CD4-positive, alpha-beta T cell (primary cell): ENCODE data around the gene C2CD4C. TPM values are rescaled to one million over a fixed set of nuclear protein-coding genes. Genes with fewer than 3 reads are reported as not detected.

Experiments used
- ATAC-seq: fragments of 200-7000 bp; cut with Tn5 transposase; one replicate; pipeline ENCODE4 v1.10.0; 2022; ENCODE audit warnings: mild to moderate bottlenecking; ENCODE audit not compliant: poor library complexity
- CTCF ChIA-PET: fragments of 350-600 bp; sonication (Branson Sonifier 250); formaldehyde crosslinking; loops from one replicate; lab custom pipeline; 2021; ENCODE audit warnings: antibody characterized with exemption, inconsistent platforms; lab: Charles Lee
- POLR2A ChIA-PET: fragments of 350-600 bp; sonication (Branson Sonifier 250); formaldehyde crosslinking; loops from one replicate; lab custom pipeline; 2021; ENCODE audit warnings: antibody characterized with exemption, inconsistent platforms; lab: Charles Lee
- DNase-seq, 14 experiments: peaks; one replicate each; pipeline ENCODE4 v3.0.0-alpha.2; 2013 to 2020; ENCODE audit warnings: mixed read lengths in 2 of 14
- H3K27ac ChIP-seq, 2 donors: one replicate each; pipeline versions ENCODE4 v1.5.1 to v1.7.0; 2013; ENCODE audit warnings: low read length in 2 of 2, low read depth in 1 of 2, mild to moderate bottlenecking in 1 of 2
- H3K27me3 ChIP-seq, 2 experiments: 1 replicate in 1 of 2; 2 replicates in 1 of 2; pipeline versions ENCODE4 v1.6.1 to v1.7.0; 2013; ENCODE audit warnings: low read length in 2 of 2, control low read depth in 1 of 2, mild to moderate bottlenecking in 1 of 2, moderate library complexity in 1 of 2; ENCODE audit not compliant: insufficient read depth in 2 of 2, control insufficient read depth in 1 of 2
- H3K36me3 ChIP-seq: one replicate; pipeline ENCODE4 v1.6.1; 2013; ENCODE audit warnings: low read length, control low read depth; ENCODE audit not compliant: insufficient read depth
- H3K4me1 ChIP-seq: one replicate; pipeline ENCODE4 v1.6.1; 2013; ENCODE audit warnings: low read length, control low read depth; ENCODE audit not compliant: insufficient read depth
- H3K4me3 ChIP-seq: one replicate; pipeline ENCODE4 v1.5.1; 2013; ENCODE audit warnings: mild to moderate bottlenecking, low read length, moderate library complexity
- H3K9me3 ChIP-seq, 2 experiments: 1 replicate in 1 of 2; 2 replicates in 1 of 2; pipeline versions ENCODE4 v1.6.1 to v1.7.0; 2013; ENCODE audit warnings: low read length in 2 of 2, mild to moderate bottlenecking in 2 of 2, control low read depth in 1 of 2, moderate library complexity in 1 of 2; ENCODE audit not compliant: control insufficient read depth in 1 of 2, insufficient read depth in 1 of 2
- H3K27ac Mint-ChIP-seq: one replicate; pipeline ENCODE4 v1.8.0; 2020; ENCODE audit warnings: mixed read lengths
- H3K27me3 Mint-ChIP-seq: one replicate; pipeline ENCODE4 v1.8.0; 2021; ENCODE audit warnings: mixed read lengths
- H3K36me3 Mint-ChIP-seq: one replicate; pipeline ENCODE4 v1.8.0; 2021; ENCODE audit warnings: low read depth, mixed read lengths
- H3K4me1 Mint-ChIP-seq: one replicate; pipeline ENCODE4 v1.8.0; 2021; ENCODE audit warnings: low read depth, mixed read lengths
- H3K4me3 Mint-ChIP-seq: one replicate; pipeline ENCODE4 v1.8.0; 2020; ENCODE audit warnings: mild to moderate bottlenecking, mixed read lengths
- H3K9me3 Mint-ChIP-seq: one replicate; pipeline ENCODE4 v1.8.0; 2020; ENCODE audit warnings: mixed read lengths
- CTCF ChIP-seq: fragments of 200-600 bp; IDR thresholded peaks from one replicate; pipeline ENCODE4 v1.8.0; 2022; ENCODE audit warnings: antibody characterized with exemption, mild to moderate bottlenecking
- intact Hi-C, 2 experiments: fragments of 100-400 bp; cut with DNase I in 1 of 2; cut with micrococcal nuclease in 1 of 2; formaldehyde crosslinking; loops; one replicate each; pipeline versions ENCODE4 v1.15.1 to v1.9.0; 2023 to 2025; cut with DNase I, micrococcal nuclease
- total RNA-seq, 174 experiments: library from RNA in 2 of 174; stranded (reverse) in 2 of 174; gene quantifications; one replicate each; pipeline ENCODE4 v1.2.3 and lab custom pipeline; 2021 to 2026

The C2CD4C gene
- total RNA-seq, 2 experiments from 2014 or later = not detected

DNA sequence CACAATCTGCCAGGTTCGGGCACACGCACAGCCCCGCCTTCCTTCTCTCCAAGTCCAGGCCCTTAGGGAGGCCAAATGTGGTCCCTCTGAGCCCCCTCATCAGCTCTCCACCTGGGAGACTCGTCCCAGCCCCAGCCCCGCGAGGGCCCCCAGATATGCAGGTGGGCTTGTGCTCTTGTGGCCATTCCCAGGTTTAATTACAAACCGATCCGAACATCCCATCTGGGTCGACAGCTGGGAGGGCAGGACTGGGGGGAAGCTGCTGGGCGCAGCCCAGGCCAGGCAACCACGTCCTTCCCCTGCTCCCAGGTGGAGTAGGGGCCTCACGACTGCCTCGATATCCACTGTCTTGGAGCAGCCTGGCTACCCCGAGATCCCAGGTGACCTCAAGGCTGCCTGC, 7.5 kb upstream of the C2CD4C start:
- ATAC-seq = no peak
- TF ChIP-seq CTCF = no peak
- Histone ChIP-seq H3K27ac (no peak overlapping the region), H3K9me3 (peaks cover 0 to 9% of the 10 kb centered on the region in 2 experiments), H3K36me3 (no peaks in the 10 kb centered on the region), H3K4me1 (no peaks in the 10 kb centered on the region), H3K27me3 (peaks cover 9 to 16% of the 10 kb centered on the region in 2 experiments), H3K4me3 (no peak overlapping the region)
- Mint-ChIP-seq H3K4me3 (no peak overlapping the region), H3K4me1 (no peaks in the 10 kb centered on the region), H3K9me3 (no peaks in the 10 kb centered on the region), H3K27ac (no peak overlapping the region), H3K36me3 (no peaks in the 10 kb centered on the region), H3K27me3 (peaks cover 3% of the 10 kb centered on the region)
- intact Hi-C loops = no loop called here
- ChIA-PET CTCF (no interaction called here), POLR2A (no interaction called here)
- DNase-seq = no peak

DNA sequence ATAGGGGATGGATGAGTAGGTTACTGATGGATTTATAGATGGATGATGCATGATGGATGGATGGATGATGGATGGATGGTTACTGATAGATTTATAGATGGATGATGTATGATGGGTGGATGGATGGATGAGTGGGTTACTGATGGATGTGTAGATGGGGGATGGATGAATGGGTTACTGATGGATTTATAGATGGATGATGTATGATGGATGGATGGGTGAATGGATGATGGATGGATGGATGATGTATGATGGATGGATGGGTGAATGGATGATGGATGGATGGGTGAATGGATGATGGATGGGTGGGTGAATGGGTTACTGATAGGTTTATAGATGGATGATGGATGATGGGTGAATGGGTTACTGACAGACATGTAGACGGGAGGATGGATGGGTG, 6.3 kb upstream of the C2CD4C start:
- ChIA-PET POLR2A (no interaction called here), CTCF (no interaction called here)
- no peak for TF ChIP-seq CTCF
- H3K4me1 Mint-ChIP-seq = no peaks in the 10 kb centered on the region
- H3K9me3 ChIP-seq = peaks cover 0 to 10% of the 10 kb centered on the region in 2 experiments
- H3K36me3 ChIP-seq = no peaks in the 10 kb centered on the region
- peaks cover 12 to 21% of the 10 kb centered on the region in 2 experiments for H3K27me3 ChIP-seq
- no peaks in the 10 kb centered on the region for H3K9me3 Mint-ChIP-seq
- H3K4me3 Mint-ChIP-seq = no peak overlapping the region
- no peak overlapping the region for H3K27ac ChIP-seq
- no peaks in the 10 kb centered on the region for H3K4me1 ChIP-seq
- no peaks in the 10 kb centered on the region for H3K36me3 Mint-ChIP-seq
- H3K27ac Mint-ChIP-seq = no peak overlapping the region
- intact Hi-C loops = no loop called here
- H3K27me3 Mint-ChIP-seq = peaks cover 3% of the 10 kb centered on the region
- no peak for DNase-seq
- no peak for ATAC-seq
- no peak overlapping the region for H3K4me3 ChIP-seq

DNA sequence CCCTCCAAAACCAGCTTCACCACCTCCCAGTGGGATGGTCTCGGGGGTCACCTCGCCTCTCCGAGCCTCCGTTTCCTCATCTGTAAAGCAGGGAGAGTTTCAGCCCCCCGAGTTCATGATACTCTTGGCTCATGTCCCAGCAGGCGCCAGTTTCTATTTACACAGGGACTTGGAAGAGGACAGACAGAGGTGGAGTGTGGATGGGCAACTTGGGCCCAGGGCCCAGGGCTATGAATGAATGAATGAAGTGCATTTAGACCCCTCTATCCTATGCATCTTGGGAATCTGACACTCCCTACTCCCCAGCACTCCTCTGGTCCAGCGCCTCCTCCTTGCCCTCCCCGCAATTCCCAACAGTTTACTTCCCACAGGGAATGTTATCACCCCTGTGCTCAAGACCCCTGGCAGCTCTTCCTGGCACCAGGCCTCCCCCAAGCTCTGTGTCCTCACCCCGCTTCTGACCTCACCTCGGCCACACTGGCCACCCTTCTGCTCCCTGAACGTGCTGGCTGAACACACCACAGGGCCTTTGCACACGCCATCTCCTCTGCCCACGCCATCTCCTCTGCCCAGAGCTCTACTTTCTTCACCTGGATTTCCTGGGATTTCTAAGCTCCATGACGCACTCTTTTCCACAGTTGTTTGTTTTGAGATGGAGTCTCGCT, 4.9 kb upstream of the C2CD4C start:
- intact Hi-C loops = no loop called here
- Mint-ChIP-seq H3K4me1 (peaks cover 8% of the 10 kb centered on the region), H3K27me3 (peaks cover 11% of the 10 kb centered on the region), H3K27ac (no peak overlapping the region), H3K4me3 (no peak overlapping the region), H3K36me3 (no peaks in the 10 kb centered on the region), H3K9me3 (no peaks in the 10 kb centered on the region)
- no peak overlapping the region for H3K4me3 ChIP-seq
- H3K4me1 ChIP-seq = peaks cover 11% of the 10 kb centered on the region
- H3K27ac ChIP-seq = no peak overlapping the region
- H3K36me3 ChIP-seq = no peaks in the 10 kb centered on the region
- ChIA-PET POLR2A (no interaction called here), CTCF (no interaction called here)
- peaks cover 23 to 30% of the 10 kb centered on the region in 2 experiments for H3K27me3 ChIP-seq
- H3K9me3 ChIP-seq = peaks cover 0 to 10% of the 10 kb centered on the region in 2 experiments
- no peak for TF ChIP-seq CTCF
- ATAC-seq (no peak), DNase-seq (no peak)
